Neural cell (in vitro differentiated cells): ENCODE measurements around the gene KISS1R. TPM values are rescaled to one million over a fixed set of nuclear protein-coding genes. Genes with fewer than 3 reads are reported as not detected.

Experiments used
- H2AFZ ChIP-seq: fragments of 200-600, 300-800 bp; sonication (generic), shearing (Covaris generic); 2 replicates; pipeline ENCODE4 v1.6.0; 2014; ENCODE audit warnings: low read depth, mild to moderate bottlenecking, antibody characterized with exemption, low read length, moderate library complexity
- H3F3A ChIP-seq: fragments of 200-600 bp; shearing (Covaris generic); 2 replicates; pipeline ENCODE4 v1.6.1; 2016; ENCODE audit warnings: mild to moderate bottlenecking, moderate library complexity, mixed read lengths, antibody characterized with exemption, low read length; ENCODE audit not compliant: insufficient read depth, poor library complexity, severe bottlenecking
- H3K27ac ChIP-seq: fragments of 200-600, 300-800 bp; sonication (generic), shearing (Covaris generic); 2 replicates; pipeline ENCODE4 v1.5.1; 2014; ENCODE audit warnings: mild to moderate bottlenecking, low read length, moderate library complexity
- H3K27me3 ChIP-seq: fragments of 300-800, 200-600 bp; sonication (generic), shearing (Covaris generic); 2 replicates; pipeline ENCODE4 v1.6.0; 2014; ENCODE audit warnings: mild to moderate bottlenecking, low read depth, low read length, moderate library complexity; ENCODE audit not compliant: insufficient read depth
- H3K36me3 ChIP-seq: fragments of 300-800, 200-600 bp; sonication (generic), shearing (Covaris generic); 2 replicates; pipeline ENCODE4 v1.5.1; 2014; ENCODE audit warnings: mild to moderate bottlenecking, antibody characterized with exemption, low read length, moderate library complexity; ENCODE audit not compliant: insufficient read depth
- H3K4me2 ChIP-seq: fragments of 300-800, 200-600 bp; sonication (generic), shearing (Covaris generic); 2 replicates; pipeline ENCODE4 v1.6.0; 2014; ENCODE audit warnings: mild to moderate bottlenecking, low read length
- H3K4me3 ChIP-seq: fragments of 300-800, 200-600 bp; sonication (generic), shearing (Covaris generic); 2 replicates; pipeline ENCODE4 v1.5.1; 2014; ENCODE audit warnings: mild to moderate bottlenecking, low read length, moderate library complexity
- H3K79me2 ChIP-seq: fragments of 200-600 bp; shearing (Covaris generic); replicated peaks from 2 replicates; pipeline ENCODE4 v1.6.0; 2014; ENCODE audit warnings: mild to moderate bottlenecking, low read length, moderate library complexity; ENCODE audit not compliant: insufficient read depth
- H3K9ac ChIP-seq: fragments of 300-800, 200-600 bp; sonication (generic), shearing (Covaris generic); 2 replicates; pipeline ENCODE4 v1.6.1; 2016; ENCODE audit warnings: mild to moderate bottlenecking, low read length, mixed read lengths
- H3K9me2 ChIP-seq: fragments of 200-600 bp; shearing (Covaris generic); 2 replicates; pipeline ENCODE4 v1.6.1; 2016; ENCODE audit warnings: mild to moderate bottlenecking, low read length, mixed read lengths; ENCODE audit not compliant: insufficient read depth
- H3K9me3 ChIP-seq: fragments of 200-600, 300-800 bp; sonication (generic), shearing (Covaris generic); 2 replicates; pipeline ENCODE4 v1.6.1; 2016; ENCODE audit warnings: mild to moderate bottlenecking, mixed run types, low read length, moderate library complexity, mixed read lengths
- H4K20me1 ChIP-seq: fragments of 200-600 bp; shearing (Covaris generic); 2 replicates; pipeline ENCODE4 v1.6.1; 2016; ENCODE audit warnings: mild to moderate bottlenecking, mixed run types; ENCODE audit not compliant: insufficient read depth
- EZH2 ChIP-seq: fragments of 200-600, 300-800 bp; shearing (Covaris generic), sonication (generic); IDR thresholded peaks from 2 replicates; pipeline ENCODE4 v1.6.1; 2014; ENCODE audit warnings: antibody characterized with exemption, low read length, borderline replicate concordance, mild to moderate bottlenecking; ENCODE audit not compliant: insufficient read depth, poor library complexity, severe bottlenecking
- MXI1 ChIP-seq: fragments of 450-650 bp; conservative IDR thresholded peaks from 2 replicates; pipeline ENCODE4 v1.6.1; 2014; ENCODE audit warnings: antibody characterized with exemption, mild to moderate bottlenecking; ENCODE audit not compliant: poor library complexity, severe bottlenecking
- POLR2AphosphoS5 ChIP-seq: IDR thresholded peaks from 2 replicates; pipeline ENCODE4 v1.6.1; 2012
- RAD21 ChIP-seq: fragments of 450-650 bp; conservative IDR thresholded peaks from 2 replicates; pipeline ENCODE4 v1.6.1; 2014; ENCODE audit warnings: antibody characterized with exemption, mild to moderate bottlenecking, moderate library complexity
- REST ChIP-seq: IDR thresholded peaks from 2 replicates; pipeline ENCODE4 v1.6.1; 2012; ENCODE audit warnings: borderline replicate concordance
- SMC3 ChIP-seq: fragments of 450-650 bp; conservative IDR thresholded peaks from 2 replicates; pipeline ENCODE4 v1.6.1; 2014; ENCODE audit warnings: antibody characterized with exemption, mild to moderate bottlenecking, moderate library complexity; ENCODE audit not compliant: poor library complexity
- TAF1 ChIP-seq: IDR thresholded peaks from 2 replicates; pipeline ENCODE4 v1.6.1; 2012; ENCODE audit warnings: low read depth
- polyA plus RNA-seq: library from polyadenylated mRNA; depleted of rRNA; stranded (reverse); fragments of >200 nt; gene quantifications from 2 replicates; pipeline ENCODE4 v1.2.3, GENCODE V29; 2014
- TF ChIP-seq, protein P1 (sequence below): fragments of 450-650 bp; IDR thresholded peaks from 2 replicates; pipeline ENCODE4 v1.5.1; 2014; ENCODE audit warnings: antibody characterized with exemption, mild to moderate bottlenecking, moderate library complexity; ENCODE audit not compliant: poor library complexity, severe bottlenecking

Gene KISS1R
- polyA plus RNA-seq, 1 donor from 2014 or later = 5.4 TPM

DNA sequence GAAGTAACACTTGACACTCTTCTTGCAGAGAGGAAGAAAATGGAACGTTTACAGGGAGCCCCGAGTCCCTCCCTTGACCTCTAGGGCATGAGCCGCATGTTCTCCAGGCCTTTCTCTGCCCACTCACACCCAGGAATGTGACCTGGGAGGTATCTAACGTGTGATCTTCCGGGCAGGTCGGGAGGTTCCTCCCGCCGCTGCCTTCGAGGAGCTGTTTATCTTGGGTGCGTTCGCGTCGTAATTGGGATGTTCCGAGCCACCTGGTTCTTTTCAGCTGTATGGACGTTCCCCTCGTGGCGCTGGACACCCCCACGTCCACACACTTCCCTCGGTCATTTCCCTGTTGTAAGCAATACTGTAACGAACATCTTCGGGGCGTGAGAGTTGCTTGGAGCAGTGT is 22.3 kb downstream of the KISS1R start:
- Histone ChIP-seq H3K4me3 (no peak overlapping the region), H3K27ac (no peak overlapping the region), H3K4me2 (no peak overlapping the region), H3K79me2 (peaks cover 5% of the 10 kb centered on the region), H2AFZ (no peak overlapping the region), H3K9ac (no peak overlapping the region), H3F3A (no peaks in the 10 kb centered on the region), H3K9me2 (no peaks in the 10 kb centered on the region), H3K27me3 (no peaks in the 10 kb centered on the region), H3K9me3 (no peaks in the 10 kb centered on the region), H3K36me3 (no peaks in the 10 kb centered on the region), H4K20me1 (no peaks in the 10 kb centered on the region)
- TF ChIP-seq, protein P1, sequence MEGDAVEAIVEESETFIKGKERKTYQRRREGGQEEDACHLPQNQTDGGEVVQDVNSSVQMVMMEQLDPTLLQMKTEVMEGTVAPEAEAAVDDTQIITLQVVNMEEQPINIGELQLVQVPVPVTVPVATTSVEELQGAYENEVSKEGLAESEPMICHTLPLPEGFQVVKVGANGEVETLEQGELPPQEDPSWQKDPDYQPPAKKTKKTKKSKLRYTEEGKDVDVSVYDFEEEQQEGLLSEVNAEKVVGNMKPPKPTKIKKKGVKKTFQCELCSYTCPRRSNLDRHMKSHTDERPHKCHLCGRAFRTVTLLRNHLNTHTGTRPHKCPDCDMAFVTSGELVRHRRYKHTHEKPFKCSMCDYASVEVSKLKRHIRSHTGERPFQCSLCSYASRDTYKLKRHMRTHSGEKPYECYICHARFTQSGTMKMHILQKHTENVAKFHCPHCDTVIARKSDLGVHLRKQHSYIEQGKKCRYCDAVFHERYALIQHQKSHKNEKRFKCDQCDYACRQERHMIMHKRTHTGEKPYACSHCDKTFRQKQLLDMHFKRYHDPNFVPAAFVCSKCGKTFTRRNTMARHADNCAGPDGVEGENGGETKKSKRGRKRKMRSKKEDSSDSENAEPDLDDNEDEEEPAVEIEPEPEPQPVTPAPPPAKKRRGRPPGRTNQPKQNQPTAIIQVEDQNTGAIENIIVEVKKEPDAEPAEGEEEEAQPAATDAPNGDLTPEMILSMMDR = no peak
- TF ChIP-seq REST = no peak
- TF ChIP-seq SMC3 = no peak
- no peak for TF ChIP-seq POLR2AphosphoS5
- TF ChIP-seq TAF1 = no peak
- no peak for TF ChIP-seq RAD21
- TF ChIP-seq MXI1 = no peak

DNA sequence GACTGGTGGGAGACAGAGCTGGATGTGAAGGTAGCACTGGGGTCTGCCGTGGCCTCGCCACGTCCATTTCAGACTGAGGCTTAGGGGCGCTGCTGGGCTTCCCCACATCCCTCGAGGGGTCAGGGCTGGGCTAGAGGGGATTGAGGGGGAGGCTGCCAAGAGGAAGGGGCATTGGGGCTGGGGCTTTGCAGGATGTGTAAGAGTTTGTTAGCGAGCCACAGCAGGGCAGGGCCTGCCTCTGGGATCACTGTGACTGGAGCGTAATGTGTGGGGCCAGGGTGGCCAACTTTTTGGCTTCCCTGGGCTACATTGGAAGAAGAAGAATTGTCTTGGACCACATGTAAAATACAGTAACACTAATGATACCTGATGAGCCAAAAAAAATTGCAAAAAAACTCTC is 22.8 kb downstream of the KISS1R start:
- Histone ChIP-seq H3K4me2 (no peak overlapping the region), H3K9me3 (no peaks in the 10 kb centered on the region), H3K9ac (no peak overlapping the region), H2AFZ (no peak overlapping the region), H3K4me3 (no peak overlapping the region), H3K79me2 (peaks cover 5% of the 10 kb centered on the region), H3K36me3 (no peaks in the 10 kb centered on the region), H3K27me3 (no peaks in the 10 kb centered on the region), H3K27ac (no peak overlapping the region), H4K20me1 (no peaks in the 10 kb centered on the region), H3F3A (no peaks in the 10 kb centered on the region), H3K9me2 (no peaks in the 10 kb centered on the region)
- no peak for TF ChIP-seq POLR2AphosphoS5
- TF ChIP-seq, protein P1 = no peak
- TF ChIP-seq RAD21 = no peak
- no peak for TF ChIP-seq EZH2
- TF ChIP-seq TAF1 = no peak
- no peak for TF ChIP-seq REST
- TF ChIP-seq SMC3 = no peak
